Uterus (tissue), 4 donors: ENCODE data around the gene PIGR. TPM values are rescaled to one million over a fixed set of nuclear protein-coding genes. Genes with fewer than 3 reads are reported as not detected.

Experiments used
- DNase-seq, 2 donors: peaks; one replicate each; pipeline ENCODE4 v3.0.0-alpha.2; 2019 to 2020
- H3K27ac ChIP-seq, 2 donors: fragments of 200-600 bp; sonication (generic); 1 replicate in 1 of 2; 2 replicates in 1 of 2; pipeline ENCODE4 v1.5.1; 2016 to 2018
- H3K27me3 ChIP-seq, 2 donors: fragments of 200-600 bp; sonication (generic); one replicate each; pipeline ENCODE4 v1.5.1; 2018 to 2019; ENCODE audit warnings: control low read depth in 1 of 2
- H3K36me3 ChIP-seq, 2 donors: fragments of 200-600 bp; sonication (generic); one replicate each; pipeline ENCODE4 v1.5.1; 2019; ENCODE audit warnings: control low read depth in 1 of 2
- H3K4me1 ChIP-seq, 2 donors: fragments of 200-600 bp; sonication (generic); one replicate each; pipeline ENCODE4 v1.5.1; 2018 to 2019; ENCODE audit warnings: control low read depth in 1 of 2
- H3K4me3 ChIP-seq, 2 donors: fragments of 200-600 bp; sonication (generic); 1 replicate in 1 of 2; 2 replicates in 1 of 2; pipeline ENCODE4 v1.5.1; 2018 to 2019; ENCODE audit warnings: mild to moderate bottlenecking in 1 of 2
- H3K9me3 ChIP-seq, 2 donors: fragments of 200-600 bp; sonication (generic); one replicate each; pipeline ENCODE4 v1.5.1; 2019; ENCODE audit warnings: control low read depth in 1 of 2
- CTCF ChIP-seq, 4 experiments: fragments of 200-600 bp in 2 of 4; fragments of 450-650 bp in 2 of 4; sonication (generic) in 2 of 4; IDR thresholded peaks; one replicate each; pipeline ENCODE4 v1.5.1; 2016 to 2019; ENCODE audit warnings: antibody characterized with exemption in 4 of 4, mild to moderate bottlenecking in 2 of 4, moderate library complexity in 1 of 4
- POLR2A ChIP-seq, 2 donors: fragments of 450-650 bp; IDR thresholded peaks; one replicate each; pipeline ENCODE4 v1.6.1; 2016; ENCODE audit warnings: antibody characterized with exemption in 2 of 2, mild to moderate bottlenecking in 1 of 2, moderate library complexity in 1 of 2
- intact Hi-C: fragments of 100-400 bp; cut with DNase I; formaldehyde crosslinking; loops from one replicate; pipeline ENCODE4 v1.15.1; 2023; ENCODE audit warnings: low total_unique reads
- total RNA-seq, 4 donors: library from RNA; depleted of rRNA in 3 of 4; stranded (reverse); fragments of >200 nt in 3 of 4; gene quantifications; one replicate each; pipeline versions ENCODE4 v1.1.0 to v1.2.4, GENCODE V29; 2014 to 2023
- donor health status: DM: yes; HTN: yes; CAD: no.

PIGR gene
- total RNA-seq, 4 donors from 2014 or later, result 0.69 to 7.1 (median 3.1) TPM

- Histone ChIP-seq H3K4me3 (no peak overlapping the region), H3K27me3 (no peaks in the 10 kb centered on the region), H3K27ac (no peak overlapping the region), H3K9me3 (no peaks in the 10 kb centered on the region), H3K36me3 (no peaks in the 10 kb centered on the region), H3K4me1 (peaks cover 0 to 7% of the 10 kb centered on the region in 2 donors)
- peak in 1 of 2 donors; percentile 51 for DNase-seq
- TF ChIP-seq CTCF (IDR thresholded peaks at IDR 0.05) (peak; percentile 48 to 80 (median 73)), POLR2A (IDR thresholded peaks at IDR 0.05) (no peak)
- intact Hi-C loops, result loop anchor here (5.0 kb wide), 1 partner anchor 174 kb away; no protein-coding TSS in a partner anchor
Measured at GRCh38 chr1:206911064-206911663, 35.1 kb downstream of the PIGR start.

- Histone ChIP-seq H3K27me3 (no peaks in the 10 kb centered on the region), H3K4me3 (peak overlapping the region; percentile 18 to 49), H3K36me3 (no peaks in the 10 kb centered on the region), H3K27ac (peak overlapping the region in 1 of 2 donors; percentile 50), H3K9me3 (no peaks in the 10 kb centered on the region), H3K4me1 (peaks cover 0 to 7% of the 10 kb centered on the region in 2 donors)
- DNase-seq, result peak in 1 of 2 donors; percentile 22
- intact Hi-C loops, result loop anchor here (5.0 kb wide), 2 partner anchors 173 to 183 kb away; no protein-coding TSS in a partner anchor
- no peak for TF ChIP-seq POLR2A (IDR thresholded peaks at IDR 0.05)
- no peak for TF ChIP-seq CTCF (IDR thresholded peaks at IDR 0.05)
Measured at GRCh38 chr1:206909883-206910318, 36.4 kb downstream of the PIGR start.

- H3K9me3 ChIP-seq, result no peaks in the 10 kb centered on the region
- H3K4me1 ChIP-seq, result peaks cover 0 to 7% of the 10 kb centered on the region in 2 donors
- no peaks in the 10 kb centered on the region for H3K27me3 ChIP-seq
- intact Hi-C loops, result loop anchor here (5.0 kb wide), 1 partner anchor 182 kb away; no protein-coding TSS in a partner anchor
- DNase-seq, result peak; percentile 39 to 59
- no peaks in the 10 kb centered on the region for H3K36me3 ChIP-seq
- H3K4me3 ChIP-seq, result peak overlapping the region; percentile 18 to 49
- TF ChIP-seq POLR2A (IDR thresholded peaks at IDR 0.05), result peak in 1 of 2 donors; percentile 25
- no peak for TF ChIP-seq CTCF (IDR thresholded peaks at IDR 0.05)
- H3K27ac ChIP-seq, result peak overlapping the region in 1 of 2 donors; percentile 50
Measured at GRCh38 chr1:206909161-206909882, 36.9 kb downstream of the PIGR start.

- intact Hi-C loops, result loop anchor here (5.0 kb wide), 1 partner anchor 181 kb away; no protein-coding TSS in a partner anchor
- DNase-seq, result no peak
- H3K4me3 ChIP-seq, result no peak overlapping the region
- H3K9me3 ChIP-seq, result no peaks in the 10 kb centered on the region
- no peak overlapping the region for H3K27ac ChIP-seq
- peaks cover 0 to 7% of the 10 kb centered on the region in 2 donors for H3K4me1 ChIP-seq
- no peaks in the 10 kb centered on the region for H3K36me3 ChIP-seq
- TF ChIP-seq CTCF (IDR thresholded peaks at IDR 0.05), result no peak
- TF ChIP-seq POLR2A (IDR thresholded peaks at IDR 0.05), result no peak
- H3K27me3 ChIP-seq, result no peaks in the 10 kb centered on the region
Measured at GRCh38 chr1:206908038-206908437, 38.2 kb downstream of the PIGR start.
